ENCODE results near the gene GFI1B.

DNA sequence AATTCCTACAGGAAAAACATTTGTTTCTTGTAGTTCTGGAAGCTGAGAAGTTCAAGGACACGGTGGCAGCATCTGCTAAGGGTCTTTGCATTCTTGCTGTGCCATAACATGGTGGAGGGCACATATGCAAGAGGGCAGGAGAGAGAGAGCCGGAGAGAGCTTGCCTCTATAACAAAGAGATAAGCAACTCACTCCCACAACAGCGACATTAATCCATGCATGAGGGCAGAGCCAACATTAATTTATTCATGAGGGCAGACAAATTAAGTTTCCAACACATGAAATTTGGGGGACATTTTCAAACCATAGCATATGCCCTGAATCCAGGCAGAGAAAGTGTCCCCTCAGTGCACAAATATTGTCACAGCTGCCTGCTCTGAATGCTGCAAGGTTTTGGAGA lies 47.9 kb downstream of the GFI1B start:
- TF ChIP-seq, protein P1, sequence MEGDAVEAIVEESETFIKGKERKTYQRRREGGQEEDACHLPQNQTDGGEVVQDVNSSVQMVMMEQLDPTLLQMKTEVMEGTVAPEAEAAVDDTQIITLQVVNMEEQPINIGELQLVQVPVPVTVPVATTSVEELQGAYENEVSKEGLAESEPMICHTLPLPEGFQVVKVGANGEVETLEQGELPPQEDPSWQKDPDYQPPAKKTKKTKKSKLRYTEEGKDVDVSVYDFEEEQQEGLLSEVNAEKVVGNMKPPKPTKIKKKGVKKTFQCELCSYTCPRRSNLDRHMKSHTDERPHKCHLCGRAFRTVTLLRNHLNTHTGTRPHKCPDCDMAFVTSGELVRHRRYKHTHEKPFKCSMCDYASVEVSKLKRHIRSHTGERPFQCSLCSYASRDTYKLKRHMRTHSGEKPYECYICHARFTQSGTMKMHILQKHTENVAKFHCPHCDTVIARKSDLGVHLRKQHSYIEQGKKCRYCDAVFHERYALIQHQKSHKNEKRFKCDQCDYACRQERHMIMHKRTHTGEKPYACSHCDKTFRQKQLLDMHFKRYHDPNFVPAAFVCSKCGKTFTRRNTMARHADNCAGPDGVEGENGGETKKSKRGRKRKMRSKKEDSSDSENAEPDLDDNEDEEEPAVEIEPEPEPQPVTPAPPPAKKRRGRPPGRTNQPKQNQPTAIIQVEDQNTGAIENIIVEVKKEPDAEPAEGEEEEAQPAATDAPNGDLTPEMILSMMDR (IDR thresholded peaks at IDR 0.05; ENCODE audit: low read depth, low read length, missing input control) = no peak
- TF ChIP-seq, protein P2, sequence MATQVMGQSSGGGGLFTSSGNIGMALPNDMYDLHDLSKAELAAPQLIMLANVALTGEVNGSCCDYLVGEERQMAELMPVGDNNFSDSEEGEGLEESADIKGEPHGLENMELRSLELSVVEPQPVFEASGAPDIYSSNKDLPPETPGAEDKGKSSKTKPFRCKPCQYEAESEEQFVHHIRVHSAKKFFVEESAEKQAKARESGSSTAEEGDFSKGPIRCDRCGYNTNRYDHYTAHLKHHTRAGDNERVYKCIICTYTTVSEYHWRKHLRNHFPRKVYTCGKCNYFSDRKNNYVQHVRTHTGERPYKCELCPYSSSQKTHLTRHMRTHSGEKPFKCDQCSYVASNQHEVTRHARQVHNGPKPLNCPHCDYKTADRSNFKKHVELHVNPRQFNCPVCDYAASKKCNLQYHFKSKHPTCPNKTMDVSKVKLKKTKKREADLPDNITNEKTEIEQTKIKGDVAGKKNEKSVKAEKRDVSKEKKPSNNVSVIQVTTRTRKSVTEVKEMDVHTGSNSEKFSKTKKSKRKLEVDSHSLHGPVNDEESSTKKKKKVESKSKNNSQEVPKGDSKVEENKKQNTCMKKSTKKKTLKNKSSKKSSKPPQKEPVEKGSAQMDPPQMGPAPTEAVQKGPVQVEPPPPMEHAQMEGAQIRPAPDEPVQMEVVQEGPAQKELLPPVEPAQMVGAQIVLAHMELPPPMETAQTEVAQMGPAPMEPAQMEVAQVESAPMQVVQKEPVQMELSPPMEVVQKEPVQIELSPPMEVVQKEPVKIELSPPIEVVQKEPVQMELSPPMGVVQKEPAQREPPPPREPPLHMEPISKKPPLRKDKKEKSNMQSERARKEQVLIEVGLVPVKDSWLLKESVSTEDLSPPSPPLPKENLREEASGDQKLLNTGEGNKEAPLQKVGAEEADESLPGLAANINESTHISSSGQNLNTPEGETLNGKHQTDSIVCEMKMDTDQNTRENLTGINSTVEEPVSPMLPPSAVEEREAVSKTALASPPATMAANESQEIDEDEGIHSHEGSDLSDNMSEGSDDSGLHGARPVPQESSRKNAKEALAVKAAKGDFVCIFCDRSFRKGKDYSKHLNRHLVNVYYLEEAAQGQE (IDR thresholded peaks at IDR 0.05) = no peak
- TF ChIP-seq JUND (IDR thresholded peaks at IDR 0.05) (no peak), RXRA (IDR thresholded peaks at IDR 0.05) (no peak), TAF1 (conservative IDR thresholded peaks at IDR 0.05) (no peak), RAD21 (IDR thresholded peaks at IDR 0.05) (no peak), SP1 (IDR thresholded peaks at IDR 0.05) (no peak), EGR1 (IDR thresholded peaks at IDR 0.05; ENCODE audit: low read depth in 2 of 2) (no peak)
- TF ChIP-seq, protein P3, sequence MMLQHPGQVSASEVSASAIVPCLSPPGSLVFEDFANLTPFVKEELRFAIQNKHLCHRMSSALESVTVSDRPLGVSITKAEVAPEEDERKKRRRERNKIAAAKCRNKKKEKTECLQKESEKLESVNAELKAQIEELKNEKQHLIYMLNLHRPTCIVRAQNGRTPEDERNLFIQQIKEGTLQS (IDR thresholded peaks at IDR 0.05) = no peak
- TF ChIP-seq, protein P4, sequence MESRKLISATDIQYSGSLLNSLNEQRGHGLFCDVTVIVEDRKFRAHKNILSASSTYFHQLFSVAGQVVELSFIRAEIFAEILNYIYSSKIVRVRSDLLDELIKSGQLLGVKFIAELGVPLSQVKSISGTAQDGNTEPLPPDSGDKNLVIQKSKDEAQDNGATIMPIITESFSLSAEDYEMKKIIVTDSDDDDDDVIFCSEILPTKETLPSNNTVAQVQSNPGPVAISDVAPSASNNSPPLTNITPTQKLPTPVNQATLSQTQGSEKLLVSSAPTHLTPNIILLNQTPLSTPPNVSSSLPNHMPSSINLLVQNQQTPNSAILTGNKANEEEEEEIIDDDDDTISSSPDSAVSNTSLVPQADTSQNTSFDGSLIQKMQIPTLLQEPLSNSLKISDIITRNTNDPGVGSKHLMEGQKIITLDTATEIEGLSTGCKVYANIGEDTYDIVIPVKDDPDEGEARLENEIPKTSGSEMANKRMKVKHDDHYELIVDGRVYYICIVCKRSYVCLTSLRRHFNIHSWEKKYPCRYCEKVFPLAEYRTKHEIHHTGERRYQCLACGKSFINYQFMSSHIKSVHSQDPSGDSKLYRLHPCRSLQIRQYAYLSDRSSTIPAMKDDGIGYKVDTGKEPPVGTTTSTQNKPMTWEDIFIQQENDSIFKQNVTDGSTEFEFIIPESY (IDR thresholded peaks at IDR 0.05) = no peak
